ENCODE data around the gene LRCH4. TPM values are rescaled to one million over a fixed set of nuclear protein-coding genes. Genes with fewer than 3 reads are reported as not detected.

Gene LRCH4
- total RNA-seq, 4 donors from 2014 or later: 37.6 to 101 (median 56.2) TPM

DNA sequence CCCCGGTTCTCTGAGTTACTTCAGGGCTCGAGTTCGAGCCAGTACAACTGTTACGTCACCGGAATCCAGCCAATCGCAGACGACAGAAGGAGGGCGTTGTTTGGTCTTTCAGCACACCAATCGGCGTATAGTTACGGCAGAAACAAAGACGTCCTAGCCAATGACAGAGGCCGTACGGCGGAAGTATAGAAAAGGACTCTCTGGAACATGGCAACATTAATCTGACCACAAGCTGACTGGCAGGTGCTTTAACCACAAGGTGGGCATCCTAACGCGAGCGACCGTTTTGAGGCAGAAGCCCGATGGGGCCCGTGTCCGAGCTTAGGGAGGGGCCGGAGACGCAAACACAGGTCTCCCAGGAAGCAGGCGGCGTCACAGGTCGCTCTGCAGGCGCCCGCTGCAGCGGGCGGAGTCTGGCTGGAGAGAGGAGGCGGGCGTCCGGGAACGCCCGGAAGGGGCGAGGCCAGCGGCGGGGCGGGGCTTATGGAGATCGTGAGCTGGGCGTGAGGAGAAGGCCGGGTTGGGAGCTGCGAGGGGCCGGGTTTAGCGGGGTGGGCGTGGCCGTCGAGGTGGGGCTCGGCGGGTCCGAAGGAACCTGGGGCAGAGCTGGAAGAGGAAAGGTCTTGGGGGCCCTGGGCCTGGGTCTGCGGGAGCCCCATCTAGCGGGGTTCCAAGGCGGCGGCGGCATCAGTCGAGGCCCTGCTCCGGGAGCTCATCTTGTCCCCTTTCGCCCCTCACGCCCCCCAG is 26.2 kb upstream of the LRCH4 start, which contains the start of gene MOSPD3:
TSS of gene MOSPD3 (plus strand) at position 558 of the 747 bp plus-strand sequence. CDS start 252 bp downstream, outside the sequence.
- Histone ChIP-seq H3K4me1 (peaks cover 17% of the 10 kb centered on the region), H3K9me3 (no peaks in the 10 kb centered on the region), H3K27ac (peak within 1 kb of the TSS; percentile 91), H3K36me3 (no peaks in the 10 kb centered on the region), H3K4me3 (peak within 1 kb of the TSS; percentile 90), H3K27me3 (no peaks in the 10 kb centered on the region)
- peak; percentile 99 to 100 for DNase-seq (ENCODE audit: low spot score in 2 of 2)
- TF ChIP-seq, protein P1, sequence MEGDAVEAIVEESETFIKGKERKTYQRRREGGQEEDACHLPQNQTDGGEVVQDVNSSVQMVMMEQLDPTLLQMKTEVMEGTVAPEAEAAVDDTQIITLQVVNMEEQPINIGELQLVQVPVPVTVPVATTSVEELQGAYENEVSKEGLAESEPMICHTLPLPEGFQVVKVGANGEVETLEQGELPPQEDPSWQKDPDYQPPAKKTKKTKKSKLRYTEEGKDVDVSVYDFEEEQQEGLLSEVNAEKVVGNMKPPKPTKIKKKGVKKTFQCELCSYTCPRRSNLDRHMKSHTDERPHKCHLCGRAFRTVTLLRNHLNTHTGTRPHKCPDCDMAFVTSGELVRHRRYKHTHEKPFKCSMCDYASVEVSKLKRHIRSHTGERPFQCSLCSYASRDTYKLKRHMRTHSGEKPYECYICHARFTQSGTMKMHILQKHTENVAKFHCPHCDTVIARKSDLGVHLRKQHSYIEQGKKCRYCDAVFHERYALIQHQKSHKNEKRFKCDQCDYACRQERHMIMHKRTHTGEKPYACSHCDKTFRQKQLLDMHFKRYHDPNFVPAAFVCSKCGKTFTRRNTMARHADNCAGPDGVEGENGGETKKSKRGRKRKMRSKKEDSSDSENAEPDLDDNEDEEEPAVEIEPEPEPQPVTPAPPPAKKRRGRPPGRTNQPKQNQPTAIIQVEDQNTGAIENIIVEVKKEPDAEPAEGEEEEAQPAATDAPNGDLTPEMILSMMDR (IDR thresholded peaks at IDR 0.05): no peak
- peak in 1 of 2 donors; percentile 83 for TF ChIP-seq POLR2A (IDR thresholded peaks at IDR 0.05)
- no peak for TF ChIP-seq EP300 (IDR thresholded peaks at IDR 0.05)
- peak; percentile 37 to 97 (median 88) for TF ChIP-seq POLR2AphosphoS5 (IDR thresholded peaks at IDR 0.05)
- 1% methylated on average over 41 of the region's 61 CpGs for WGBS

DNA sequence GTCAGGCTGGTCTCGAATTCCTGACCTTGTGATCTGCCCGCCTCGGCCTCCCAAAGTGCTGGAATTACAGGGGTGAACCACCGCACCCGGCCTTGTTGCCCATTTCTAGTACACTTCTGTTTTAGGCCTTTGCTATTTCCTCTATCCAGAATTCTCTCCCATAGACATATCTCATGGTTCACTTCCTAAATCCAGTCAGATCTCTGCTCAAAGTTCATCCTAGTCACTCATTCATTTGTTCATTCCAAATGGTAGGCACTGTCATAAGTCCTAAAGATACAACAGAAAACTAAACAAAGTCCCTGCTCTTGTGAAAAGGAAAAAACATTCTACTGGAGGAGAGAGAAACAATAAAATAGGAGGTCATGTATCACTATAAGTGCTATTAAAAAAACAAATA is 24.0 kb upstream of the LRCH4 start:
- no peak for DNase-seq (ENCODE audit: low spot score in 2 of 2)
- TF ChIP-seq POLR2AphosphoS5 (IDR thresholded peaks at IDR 0.05): no peak
- TF ChIP-seq, protein P1 (IDR thresholded peaks at IDR 0.05): no peak
- TF ChIP-seq EP300 (IDR thresholded peaks at IDR 0.05): no peak
- no peak for TF ChIP-seq POLR2A (IDR thresholded peaks at IDR 0.05)
- H3K27me3 ChIP-seq: no peaks in the 10 kb centered on the region
- peaks cover 26% of the 10 kb centered on the region for H3K4me1 ChIP-seq
- H3K9me3 ChIP-seq: no peaks in the 10 kb centered on the region
- WGBS: 95% methylated on average over 5 of the region's 5 CpGs
- H3K27ac ChIP-seq: no peak overlapping the region
- no peak overlapping the region for H3K4me3 ChIP-seq
- H3K36me3 ChIP-seq: no peaks in the 10 kb centered on the region

DNA sequence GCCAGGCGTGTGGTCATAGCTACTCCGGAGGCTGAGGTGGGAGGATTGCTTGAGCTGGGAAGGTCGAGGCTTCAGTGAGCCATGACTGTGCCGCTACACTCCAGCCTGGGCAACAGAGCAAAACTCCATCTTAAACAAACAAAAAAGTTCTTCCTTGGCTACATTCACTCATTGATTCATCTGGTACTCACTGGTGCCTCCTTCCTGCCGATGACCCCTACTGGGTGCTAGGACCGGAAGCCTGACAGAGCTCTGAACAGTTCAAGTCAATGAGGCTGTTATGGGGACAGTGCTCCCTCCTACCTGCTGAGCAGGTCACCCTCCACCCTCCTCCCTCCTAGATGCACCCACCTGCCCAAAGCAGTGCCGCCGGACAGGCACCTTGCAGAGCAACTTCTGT is 21.2 kb upstream of the LRCH4 start:
- Histone ChIP-seq H3K27me3 (no peaks in the 10 kb centered on the region), H3K36me3 (no peaks in the 10 kb centered on the region), H3K4me1 (peaks cover 31% of the 10 kb centered on the region), H3K4me3 (no peak overlapping the region), H3K9me3 (no peaks in the 10 kb centered on the region), H3K27ac (no peak overlapping the region)
- DNase-seq (ENCODE audit: low spot score in 2 of 2): no peak
- TF ChIP-seq POLR2A (IDR thresholded peaks at IDR 0.05) (no peak), EP300 (IDR thresholded peaks at IDR 0.05) (no peak), POLR2AphosphoS5 (IDR thresholded peaks at IDR 0.05) (no peak)
- TF ChIP-seq, protein P1 (IDR thresholded peaks at IDR 0.05): no peak
- WGBS: 91% methylated on average over 8 of the region's 8 CpGs

DNA sequence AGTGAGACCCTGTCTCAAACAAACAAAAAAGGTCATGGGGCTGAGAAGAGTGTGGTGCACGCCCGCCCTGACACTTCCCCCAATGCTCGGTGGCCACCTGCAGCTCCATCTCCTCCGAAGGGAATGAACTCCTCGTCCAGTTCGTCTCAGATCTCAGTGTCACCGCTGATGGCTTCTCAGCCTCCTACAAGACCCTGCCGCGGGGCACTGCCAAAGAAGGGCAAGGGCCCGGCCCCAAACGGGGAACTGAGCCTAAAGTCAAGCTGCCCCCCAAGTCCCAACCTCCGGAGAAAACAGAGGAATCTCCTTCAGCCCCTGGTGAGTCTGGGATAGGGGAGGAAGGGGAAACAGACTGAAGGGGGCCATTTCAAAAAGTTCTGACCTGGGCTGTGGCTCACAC is 20.4 kb upstream of the LRCH4 start:
- Histone ChIP-seq H3K27me3 (no peaks in the 10 kb centered on the region), H3K9me3 (no peaks in the 10 kb centered on the region), H3K4me3 (no peak overlapping the region), H3K27ac (no peak overlapping the region), H3K36me3 (no peaks in the 10 kb centered on the region), H3K4me1 (peaks cover 36% of the 10 kb centered on the region)
- DNase-seq (ENCODE audit: low spot score in 2 of 2): no peak
- WGBS: 88% methylated on average over 12 of the region's 12 CpGs
- TF ChIP-seq POLR2A (IDR thresholded peaks at IDR 0.05) (no peak), EP300 (IDR thresholded peaks at IDR 0.05) (no peak), POLR2AphosphoS5 (IDR thresholded peaks at IDR 0.05) (no peak)
- TF ChIP-seq, protein P1 (IDR thresholded peaks at IDR 0.05): no peak
